Activated CD8-positive, alpha-beta memory T cell treated with anti-CD3 and anti-CD28 coated beads for 36 hours (primary cell): ENCODE measurements around the gene CHIA. TPM values are rescaled to one million over a fixed set of nuclear protein-coding genes. Genes with fewer than 3 reads are reported as not detected.
"Not testable (repeated sequence)": the region's sequence is repeated elsewhere in the genome, so short reads cannot be mapped to it uniquely, and the experiment has no call there.

Experiments
- CTCF ChIA-PET: fragments of 350-600 bp; sonication (Branson Sonifier 250); formaldehyde crosslinking; loops from one replicate; lab custom pipeline; 2021; ENCODE audit warnings: antibody characterized with exemption; lab: Charles Lee
- POLR2A ChIA-PET: fragments of 350-600 bp; sonication (Branson Sonifier 250); formaldehyde crosslinking; loops from one replicate; lab custom pipeline; 2021; ENCODE audit warnings: antibody characterized with exemption; lab: Charles Lee
- total RNA-seq, 2 experiments: library from RNA; stranded (reverse); gene quantifications; one replicate each; pipeline ENCODE4 v1.2.3, GENCODE V29; 2021

The CHIA gene
- total RNA-seq, 2 experiments from 2014 or later, result not detected

GRCh38 chr1:111280267-111280666, 10.4 kb upstream of the CHIA start:
- ChIA-PET POLR2A (no interaction called here), CTCF (no interaction called here)

GRCh38 chr1:111281411-111281810, 9.2 kb upstream of the CHIA start:
- CTCF ChIA-PET, result no interaction called here
- POLR2A ChIA-PET, result no interaction called here

- ChIA-PET POLR2A (no interaction called here), CTCF (no interaction called here)
Observed at GRCh38 chr1:111283838-111284237, 6.8 kb upstream of the CHIA start.

- CTCF ChIA-PET, result no interaction called here
- POLR2A ChIA-PET, result no interaction called here
Observed at GRCh38 chr1:111285879-111286278, 4.8 kb upstream of the CHIA start.

GRCh38 chr1:111286912-111287311, 3.7 kb upstream of the CHIA start:
- CTCF ChIA-PET, result no interaction called here
- POLR2A ChIA-PET, result no interaction called here

- ChIA-PET POLR2A (no interaction called here), CTCF (no interaction called here)
Observed at GRCh38 chr1:111289371-111289770, 1.3 kb upstream of the CHIA start.

GRCh38 chr1:111290104-111290503, 547 bp upstream of the CHIA start:
- CTCF ChIA-PET, result no interaction called here

GRCh38 chr1:111294390-111294789, 3.7 kb downstream of the CHIA start:
- ChIA-PET POLR2A (no interaction called here), CTCF (no interaction called here)

More at GRCh38 chr1:111290104-111290503, 547 bp upstream of the CHIA start:
- POLR2A ChIA-PET, result no interaction called here

- CTCF ChIA-PET, result no interaction called here
- POLR2A ChIA-PET, result no interaction called here
Observed at GRCh38 chr1:111302374-111302773, 11.7 kb downstream of the CHIA start.

GRCh38 chr1:111309690-111310089, 19.0 kb downstream of the CHIA start:
- POLR2A ChIA-PET, result no interaction called here
- CTCF ChIA-PET, result no interaction called here

- ChIA-PET CTCF (no interaction called here), POLR2A (no interaction called here)
Observed at GRCh38 chr1:111318523-111318922, 27.9 kb downstream of the CHIA start.

GRCh38 chr1:111320066-111320879, 29.6 kb downstream of the CHIA start:
- ChIA-PET POLR2A (no interaction called here), CTCF (interaction anchor here (1.8 kb wide), 1 partner anchor 12 kb away, joined by 5 read pairs; no protein-coding TSS in a partner anchor)

GRCh38 chr1:111323231-111323630, 32.6 kb downstream of the CHIA start:
- CTCF ChIA-PET, result no interaction called here
- POLR2A ChIA-PET, result no interaction called here

GRCh38 chr1:111332190-111332589, 41.5 kb downstream of the CHIA start:
- CTCF ChIA-PET, result interaction anchor here (1.4 kb wide), 2 partner anchors 11 to 109 kb away, joined by 5 to 8 read pairs; no protein-coding TSS in a partner anchor
- POLR2A ChIA-PET, result no interaction called here

- ChIA-PET CTCF (interaction anchor here (0.7 to 2.5 kb wide), 5 partner anchors 12 to 305 kb away, joined by 3 to 21 read pairs (median 4); no protein-coding TSS in a partner anchor), POLR2A (no interaction called here)
Observed at GRCh38 chr1:111334169-111334568, 43.5 kb downstream of the CHIA start.

- CTCF ChIA-PET, result interaction anchor here (0.7 to 2.5 kb wide), 3 partner anchors 112 to 197 kb away, joined by 4 to 21 read pairs (median 6); no protein-coding TSS in a partner anchor
- POLR2A ChIA-PET, result not testable (repeated sequence)
Observed at GRCh38 chr1:111335214-111335877, 44.7 kb downstream of the CHIA start.

- CTCF ChIA-PET, POLR2A ChIA-PET: not testable (repeated sequence)
Observed at GRCh38 chr1:111338849-111339248, 48.2 kb downstream of the CHIA start.

GRCh38 chr1:111346089-111346885, 55.6 kb downstream of the CHIA start:
- ChIA-PET CTCF (interaction anchor here (0.8 to 1.5 kb wide), 4 partner anchors 12 to 316 kb away, joined by 3 to 7 read pairs (median 3); no protein-coding TSS in a partner anchor), POLR2A (no interaction called here)

GRCh38 chr1:111347026-111347425, 56.4 kb downstream of the CHIA start:
- ChIA-PET POLR2A (no interaction called here), CTCF (interaction anchor here (1.2 to 1.5 kb wide), 2 partner anchors 13 to 124 kb away, joined by 3 to 7 read pairs; no protein-coding TSS in a partner anchor)
